Hematopoietic multipotent progenitor cell (in vitro differentiated cells): Measurements from ENCODE around the gene ZNF677. TPM values are rescaled to one million over a fixed set of nuclear protein-coding genes. Genes with fewer than 3 reads are reported as not detected.
A peak's percentile ranks its signal among the peaks of the same experiment; 100 is the strongest.
"Not testable (repeated sequence)": the region's sequence is repeated elsewhere in the genome, so short reads cannot be mapped to it uniquely, and the experiment has no call there.

Experiments
- DNase-seq, 3 donors: peaks; one replicate each; pipeline ENCODE4 v3.0.0-alpha.2; 2011 to 2015; ENCODE audit warnings: low read depth in 2 of 3, low spot score in 2 of 3
- total RNA-seq: library from RNA; depleted of rRNA; stranded (reverse); fragments of >200 nt; gene quantifications from one replicate; pipeline ENCODE4 v1.2.3, GENCODE V29; 2012

ZNF677 gene
- 11.3 TPM for total RNA-seq

DNA sequence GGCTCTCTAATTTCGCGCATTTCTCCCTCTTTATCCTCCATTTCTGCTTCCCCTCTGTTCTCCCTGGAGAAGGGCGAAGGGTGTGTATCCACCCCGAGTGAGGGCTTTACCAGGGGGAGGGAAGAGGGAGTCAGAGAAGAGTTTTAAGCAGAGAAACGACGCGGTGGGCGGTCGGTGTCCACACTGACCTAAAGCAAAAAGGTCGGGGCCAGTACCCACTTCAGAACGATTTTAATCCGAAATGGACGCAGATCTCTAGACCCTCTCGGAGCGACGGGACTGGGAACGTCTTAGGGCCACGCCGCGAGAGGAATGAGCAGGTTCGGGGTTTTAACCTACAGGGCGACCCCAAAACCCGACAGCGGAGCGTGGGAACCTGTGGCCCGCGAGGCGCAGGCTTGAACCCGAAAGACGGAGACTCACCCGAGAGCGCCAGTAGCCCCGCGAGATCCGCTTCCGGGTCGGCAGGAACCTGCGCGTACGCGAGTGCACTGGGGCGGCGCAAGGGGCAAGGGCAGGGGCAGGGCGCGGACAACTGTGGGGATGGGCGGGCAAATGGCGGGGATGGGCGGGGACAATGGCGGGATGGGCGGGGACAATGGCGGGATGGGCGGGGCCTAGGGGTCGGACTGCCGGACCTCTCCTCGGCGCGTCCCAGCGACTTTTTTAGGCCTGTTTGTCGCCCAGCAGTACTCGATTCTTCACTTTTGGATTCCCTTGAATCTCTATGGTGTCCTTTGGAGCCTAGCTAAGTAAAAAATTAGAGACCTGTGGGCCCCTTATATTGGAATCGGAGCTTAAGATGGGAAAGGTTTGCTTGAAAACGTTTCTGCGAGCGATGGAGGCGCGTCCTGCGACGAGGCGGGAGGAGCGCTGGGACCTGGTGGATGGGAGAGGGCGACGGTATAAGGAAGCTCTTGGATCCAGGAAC, at the start of gene ZNF677:
Gene ZNF677, minus strand, starts transcription at position 463 of the 931 bp plus-strand sequence. CDS start 3,323 bp downstream, outside the sequence.
- DNase-seq, result peak; percentile 42 to 94 (median 94)

DNA sequence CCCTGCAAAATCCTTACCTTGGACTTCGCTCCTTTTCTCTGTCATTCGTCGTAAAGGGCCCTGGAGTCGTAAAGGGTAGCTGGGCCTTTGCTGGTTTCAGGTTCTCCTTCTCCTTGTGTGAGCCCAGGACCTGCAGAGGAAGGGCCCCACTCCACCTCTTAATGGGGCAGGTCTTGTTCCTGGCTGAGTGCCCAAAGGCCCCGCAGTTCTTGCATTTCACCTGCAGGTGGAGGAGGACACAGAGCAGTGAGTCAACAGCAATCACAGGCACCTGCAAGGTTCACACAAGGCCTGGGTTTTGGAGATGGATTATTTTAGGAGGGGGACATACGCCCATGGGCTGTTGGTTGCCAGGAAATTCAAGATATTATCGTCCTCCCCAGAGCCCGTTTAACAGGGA, 46.7 kb upstream of the ZNF677 start:
- DNase-seq, result not testable (repeated sequence)

DNA sequence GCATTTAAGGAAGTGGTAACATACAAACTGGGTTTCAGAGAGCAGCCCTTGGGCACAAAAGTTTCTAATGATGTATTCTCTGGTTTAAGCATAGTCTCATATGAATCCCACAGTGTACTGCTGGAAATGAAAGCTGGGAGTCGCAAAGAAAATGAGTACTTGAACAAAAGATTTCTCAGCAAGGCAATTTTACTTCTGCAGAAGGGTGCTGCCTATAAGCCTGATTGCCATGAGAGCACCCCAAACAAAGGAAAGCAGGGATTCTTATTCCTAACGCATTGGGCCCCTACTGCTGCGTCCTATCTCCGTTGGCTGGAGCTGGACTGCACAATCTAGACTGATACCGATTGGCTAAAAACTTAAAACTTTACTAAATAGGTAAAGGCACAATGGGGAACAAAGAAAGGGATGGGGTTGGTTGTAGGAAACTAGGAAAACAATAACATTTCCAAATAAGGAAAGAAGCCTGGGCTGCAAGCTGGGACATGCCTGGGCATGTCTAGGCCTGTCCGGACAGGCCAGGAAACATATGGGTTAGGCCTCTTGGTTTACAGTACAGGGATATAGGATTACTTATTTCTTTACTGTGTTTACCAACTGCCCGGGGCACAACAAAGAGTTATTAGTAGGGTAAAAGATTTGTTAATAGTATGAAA, 40.2 kb upstream of the ZNF677 start:
- DNase-seq, result no peak

DNA sequence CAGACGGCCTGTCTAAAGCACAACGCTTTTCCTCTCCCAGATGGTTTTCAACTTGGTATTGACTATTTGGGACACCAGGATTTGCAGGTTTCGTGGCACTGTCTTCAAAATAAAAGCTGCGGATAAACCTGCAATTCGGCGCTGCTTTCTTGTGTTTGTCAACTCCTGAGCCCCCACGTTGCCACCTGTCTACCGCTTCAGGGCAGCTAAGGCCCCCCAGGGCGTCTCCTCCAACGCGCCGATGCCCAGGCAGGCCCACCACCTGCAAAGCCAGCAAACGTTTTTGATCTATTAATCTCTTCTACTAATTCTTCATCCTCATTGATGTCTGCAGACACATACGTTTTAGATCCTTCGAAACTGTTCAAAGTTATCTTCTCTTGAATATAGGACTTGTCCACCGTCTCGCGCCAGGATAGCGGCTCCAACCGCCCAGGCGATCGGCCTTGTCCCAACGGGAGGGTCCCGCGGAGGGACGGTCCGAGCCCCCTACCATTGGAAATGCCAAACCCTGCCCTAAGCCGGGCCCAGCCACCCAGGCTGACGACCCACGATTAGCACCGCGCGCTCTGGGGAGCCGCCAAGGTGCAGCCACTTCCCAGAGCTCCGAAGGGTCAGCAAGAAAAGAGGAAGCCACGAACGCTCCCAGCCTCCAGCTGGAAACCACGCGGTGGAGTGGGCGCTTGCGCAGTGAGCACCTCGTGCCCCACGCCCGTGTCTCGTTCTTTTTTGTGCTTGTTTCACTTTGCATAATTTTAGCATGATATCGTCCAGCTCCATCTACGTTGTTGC, 36.3 kb upstream of the ZNF677 start:
- no peak for DNase-seq

DNA sequence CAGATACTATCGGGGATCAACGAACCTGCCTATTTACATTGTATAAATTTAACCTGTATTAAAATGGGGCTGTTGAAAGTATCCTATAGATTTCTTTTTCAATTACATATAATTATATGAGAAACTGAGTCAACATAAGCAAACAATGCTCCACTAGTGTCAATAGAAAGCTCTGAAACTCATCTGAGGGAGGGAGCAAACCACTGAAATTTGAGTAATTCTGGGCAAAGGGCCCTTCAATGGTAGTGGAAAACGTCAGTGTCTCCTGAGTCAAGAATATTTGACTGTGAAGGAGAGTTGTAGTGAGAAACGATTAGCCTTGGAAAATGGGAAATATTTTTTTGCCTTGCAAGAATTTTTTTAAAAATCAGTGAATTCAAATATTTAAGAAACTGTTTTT, 30.4 kb upstream of the ZNF677 start:
- DNase-seq, result no peak

DNA sequence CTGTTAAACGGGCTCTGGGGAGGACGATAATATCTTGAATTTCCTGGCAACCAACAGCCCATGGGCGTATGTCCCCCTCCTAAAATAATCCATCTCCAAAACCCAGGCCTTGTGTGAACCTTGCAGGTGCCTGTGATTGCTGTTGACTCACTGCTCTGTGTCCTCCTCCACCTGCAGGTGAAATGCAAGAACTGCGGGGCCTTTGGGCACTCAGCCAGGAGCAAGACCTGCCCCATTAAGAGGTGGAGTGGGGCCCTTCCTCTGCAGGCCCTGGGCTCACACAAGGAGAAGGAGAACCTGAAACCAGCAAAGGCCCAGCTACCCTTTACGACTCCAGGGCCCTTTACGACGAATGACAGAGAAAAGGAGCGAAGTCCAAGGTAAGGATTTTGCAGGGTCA, 27.3 kb upstream of the ZNF677 start:
- peak in 1 of 3 donors; percentile 8 for DNase-seq

DNA sequence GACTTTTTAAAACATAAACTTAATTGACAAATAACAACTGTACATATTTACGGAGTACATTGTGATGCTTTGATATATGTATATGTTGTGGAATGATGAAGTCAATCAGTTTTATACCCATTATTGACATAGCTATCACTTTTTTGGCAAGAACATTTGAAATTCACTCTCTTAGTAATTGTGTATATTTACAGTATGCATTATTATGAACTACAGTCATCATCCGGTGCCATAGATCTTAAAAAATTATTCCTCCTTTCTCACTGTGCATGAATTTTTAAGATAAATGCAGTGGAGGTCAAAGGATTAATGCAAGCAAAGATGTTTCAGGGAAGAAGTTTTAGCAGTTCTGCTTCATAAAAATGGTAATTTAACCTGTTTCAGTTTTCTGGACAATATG, 20.8 kb upstream of the ZNF677 start:
- DNase-seq, result no peak

DNA sequence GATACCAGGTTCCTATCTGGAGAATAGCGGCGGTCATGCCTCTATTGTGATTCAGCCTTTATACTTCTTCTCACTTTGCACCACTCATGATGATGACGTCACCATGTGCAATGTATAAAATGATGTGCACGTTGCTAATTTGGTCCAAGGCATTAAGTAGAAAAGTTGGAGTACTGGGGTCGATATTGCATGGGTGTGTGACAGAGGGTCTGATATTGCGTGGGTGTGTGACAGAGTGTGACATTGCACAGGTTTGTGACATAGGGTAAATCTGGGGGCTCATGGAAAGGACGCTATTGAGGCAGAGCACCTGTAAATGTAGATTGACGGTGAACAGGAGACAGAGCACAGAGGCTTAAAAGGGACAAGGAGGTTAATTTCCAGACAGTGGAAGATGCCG, 17.4 kb upstream of the ZNF677 start:
- no peak for DNase-seq

DNA sequence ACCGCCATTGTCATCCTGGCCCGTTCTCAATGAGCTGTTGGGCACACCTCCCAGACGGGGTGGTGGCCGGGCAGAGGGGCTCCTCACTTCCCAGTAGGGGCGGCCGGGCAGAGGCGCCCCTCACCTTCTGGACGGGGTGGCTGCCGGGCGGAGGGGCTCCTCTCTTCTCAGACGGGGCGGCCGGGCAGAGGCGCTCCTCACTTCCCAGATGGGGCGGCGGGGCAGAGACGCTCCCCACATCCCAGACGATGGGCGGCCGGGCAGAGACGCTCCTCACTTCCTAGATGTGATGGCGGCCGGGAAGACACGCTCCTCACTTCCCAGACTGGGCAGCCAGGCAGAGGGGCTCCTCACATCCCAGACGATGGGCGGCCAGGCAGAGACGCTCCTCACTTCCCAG, 15.2 kb upstream of the ZNF677 start:
- DNase-seq, result not testable (repeated sequence)

DNA sequence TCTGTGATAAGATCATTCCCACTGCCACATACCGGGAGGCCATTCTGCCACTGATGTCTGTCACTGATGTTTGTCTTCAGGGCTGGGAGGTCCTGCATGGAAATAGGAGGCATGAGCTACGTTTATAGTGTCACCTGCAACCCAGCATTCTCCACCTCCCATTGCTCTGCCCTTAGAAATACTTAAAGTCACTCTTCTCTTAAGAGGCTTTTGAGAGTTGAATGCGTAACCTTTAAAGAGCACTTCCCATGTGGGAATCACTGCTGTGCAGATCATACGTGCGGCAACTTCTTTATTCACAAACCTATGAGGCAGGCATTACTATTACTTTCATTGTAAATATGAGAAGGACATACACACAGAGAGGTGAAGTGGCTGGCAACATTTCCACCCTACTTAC, 12.9 kb upstream of the ZNF677 start, which contains the start of gene VN1R4:
Gene VN1R4, minus strand, starts transcription at position 101 of the 400 bp plus-strand sequence. Its CDS starts 58 bp downstream, at position 43.
- DNase-seq, result not testable (repeated sequence)

DNA sequence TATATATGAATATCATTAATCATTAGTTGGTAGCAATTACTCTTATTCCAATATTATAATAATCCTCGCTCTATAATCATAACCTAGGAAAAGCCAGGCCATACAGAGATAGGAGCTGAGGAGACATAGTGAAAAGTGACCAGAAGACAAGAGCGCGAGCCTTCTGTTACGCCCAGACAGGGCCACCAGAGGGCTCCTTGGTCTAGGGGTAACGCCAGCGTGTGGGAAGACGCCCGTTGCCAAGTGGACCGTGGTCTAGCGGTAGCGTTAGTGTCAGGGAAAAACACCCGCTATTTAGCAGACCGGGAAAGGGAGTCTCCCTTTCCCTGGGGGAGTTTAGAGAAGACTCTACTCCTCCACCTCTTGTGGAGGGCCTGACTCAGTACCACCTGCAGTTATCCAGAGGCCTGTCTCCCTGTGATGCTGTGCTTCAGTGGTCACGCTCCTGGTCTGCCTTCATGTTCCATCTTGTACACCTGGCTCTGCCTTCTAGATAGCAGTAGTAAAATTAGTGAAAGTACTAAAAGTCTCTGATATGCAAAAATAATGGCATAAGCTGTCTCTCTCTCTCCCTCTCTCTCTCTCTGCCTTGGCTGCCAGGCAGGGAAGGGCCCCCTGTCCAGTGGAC, 3.2 kb upstream of the ZNF677 start, which contains the start of gene VN1R2:
Gene VN1R2, plus strand, starts transcription at position 578 of the 628 bp plus-strand sequence. CDS start 84 bp downstream, outside the sequence.
- DNase-seq, result not testable (repeated sequence)

DNA sequence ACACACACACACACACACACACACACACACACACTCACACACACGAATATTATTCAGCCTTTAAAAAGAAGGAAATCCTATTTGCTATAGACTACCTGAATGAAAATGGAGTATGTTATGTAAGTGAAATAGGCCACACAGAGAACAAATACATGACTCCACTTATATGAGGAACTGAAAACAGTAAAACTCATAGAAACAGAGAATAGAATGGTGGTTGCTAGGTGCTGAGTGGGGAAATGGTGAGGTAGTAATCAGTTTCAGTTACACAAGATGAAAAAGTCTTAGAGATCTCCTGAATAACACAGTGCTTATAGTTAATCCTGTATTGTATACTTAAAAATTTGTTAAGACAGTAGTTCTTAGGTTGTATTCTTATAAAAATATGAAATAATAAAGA, 8.2 kb downstream of the ZNF677 start:
- DNase-seq, result no peak

DNA sequence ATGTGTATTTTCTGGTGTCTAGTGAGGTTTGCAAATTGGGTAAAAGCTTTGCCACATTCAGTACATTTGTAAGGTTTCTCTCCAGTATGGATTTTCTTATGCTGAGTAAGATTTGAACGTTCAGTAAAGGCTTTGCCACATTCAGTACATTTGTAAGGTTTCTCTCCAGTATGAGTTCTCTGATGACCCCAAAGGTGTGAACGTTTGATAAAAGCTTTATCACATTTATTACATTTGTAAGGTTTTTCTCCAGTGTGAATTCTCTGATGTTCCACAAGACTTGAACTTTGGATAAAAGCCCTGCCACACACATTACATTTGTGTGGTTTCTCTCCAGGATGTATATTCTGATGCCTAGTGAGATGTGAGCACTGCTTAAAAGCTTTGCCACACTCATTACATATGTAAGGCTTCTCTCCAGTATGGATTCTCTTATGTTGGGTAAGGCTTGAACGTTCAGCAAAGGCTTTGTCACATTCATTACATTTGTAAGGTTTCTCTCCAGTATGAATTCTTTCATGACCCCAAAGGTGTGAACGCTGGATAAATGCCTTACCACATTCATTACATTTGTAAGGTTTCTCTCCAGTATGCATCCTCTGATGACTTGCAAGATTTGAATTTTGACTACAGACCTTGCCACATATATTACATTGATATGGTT, 17.4 kb downstream of the ZNF677 start:
- no peak for DNase-seq

DNA sequence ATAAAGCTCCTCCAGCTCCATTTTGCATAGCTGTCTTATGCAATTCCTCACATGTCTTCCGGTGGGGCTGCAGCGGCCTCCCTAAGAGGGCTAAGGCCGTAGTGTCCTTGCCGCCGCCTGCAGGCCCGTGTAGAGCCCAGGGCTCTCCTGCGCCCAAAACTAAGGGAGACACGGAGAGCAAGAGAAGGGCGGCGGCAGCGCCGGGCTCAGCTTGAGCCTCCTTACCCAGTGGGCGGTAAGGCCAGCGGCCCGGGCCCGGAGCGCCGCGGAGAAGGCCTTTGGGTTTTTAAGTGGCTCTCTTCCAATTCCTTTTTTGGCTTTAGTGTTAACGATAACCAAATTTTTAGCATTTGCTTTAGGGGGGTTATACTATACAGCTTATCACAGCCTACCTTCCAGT, 30.1 kb downstream of the ZNF677 start:
- no peak for DNase-seq

DNA sequence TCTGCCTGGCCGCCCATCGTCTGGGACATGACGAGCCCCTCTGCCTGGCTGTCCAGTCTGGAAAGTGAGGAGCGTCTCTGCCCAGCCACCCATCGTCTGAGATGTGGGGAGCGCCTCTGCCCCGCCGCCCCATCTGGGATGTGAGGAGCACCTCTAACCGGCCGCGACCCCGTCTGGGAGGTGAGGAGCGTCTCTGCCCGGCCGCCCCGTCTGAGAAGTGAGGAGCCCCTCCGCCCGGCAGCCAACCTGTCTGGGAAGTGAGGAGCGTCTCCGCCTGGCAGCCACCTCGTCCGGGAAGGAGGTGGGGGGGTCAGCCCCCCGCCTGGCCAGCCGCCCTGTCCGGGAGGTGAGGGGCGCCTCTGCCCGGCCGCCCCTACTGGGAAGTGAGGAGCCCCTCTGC, 32.0 kb downstream of the ZNF677 start:
- not testable (repeated sequence) for DNase-seq

DNA sequence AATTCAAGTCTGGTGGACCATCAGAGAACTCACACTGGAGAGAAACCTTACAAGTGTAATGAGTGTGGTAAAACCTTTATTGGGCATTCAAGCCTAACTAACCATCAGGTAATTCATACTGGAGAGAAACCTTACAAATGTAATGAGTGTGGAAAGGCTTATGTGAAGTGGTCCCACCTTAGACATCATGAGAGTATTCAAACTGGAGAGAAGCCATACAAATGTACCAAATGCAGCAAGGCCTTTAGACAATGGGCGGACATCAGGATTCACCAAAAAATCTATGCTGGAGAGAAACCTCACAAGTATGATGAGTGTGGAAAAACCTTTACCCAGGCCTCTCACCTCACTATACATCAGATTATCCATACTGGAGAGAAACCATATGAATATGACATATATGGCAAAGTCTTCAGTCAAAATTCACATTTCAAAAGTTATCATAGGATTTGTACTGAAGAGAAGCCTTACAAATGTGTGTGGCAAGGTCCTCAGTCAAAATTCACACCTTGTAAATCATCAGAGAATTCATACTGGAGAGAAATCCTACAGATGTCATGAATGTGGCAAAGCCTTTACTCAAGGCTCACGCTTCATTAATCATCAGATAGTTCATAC, 41.9 kb downstream of the ZNF677 start:
- no peak for DNase-seq

DNA sequence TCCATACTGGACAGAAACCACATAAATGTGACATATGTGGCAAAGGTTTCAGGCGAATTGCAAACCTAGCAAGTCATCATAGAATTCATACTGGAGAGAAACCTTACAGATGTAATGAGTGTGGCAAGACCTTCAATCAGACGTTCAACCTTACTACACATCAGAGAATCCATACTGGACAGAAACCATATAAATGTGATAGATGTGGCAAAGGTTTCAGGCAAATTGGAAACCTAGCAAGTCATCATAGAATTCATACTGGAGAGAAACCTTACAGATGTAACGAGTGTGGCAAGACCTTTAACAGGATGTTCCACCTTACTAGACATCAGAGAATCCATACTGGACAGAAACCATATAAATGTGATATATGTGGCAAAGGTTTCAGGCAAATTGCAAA, 43.1 kb downstream of the ZNF677 start:
- not testable (repeated sequence) for DNase-seq

DNA sequence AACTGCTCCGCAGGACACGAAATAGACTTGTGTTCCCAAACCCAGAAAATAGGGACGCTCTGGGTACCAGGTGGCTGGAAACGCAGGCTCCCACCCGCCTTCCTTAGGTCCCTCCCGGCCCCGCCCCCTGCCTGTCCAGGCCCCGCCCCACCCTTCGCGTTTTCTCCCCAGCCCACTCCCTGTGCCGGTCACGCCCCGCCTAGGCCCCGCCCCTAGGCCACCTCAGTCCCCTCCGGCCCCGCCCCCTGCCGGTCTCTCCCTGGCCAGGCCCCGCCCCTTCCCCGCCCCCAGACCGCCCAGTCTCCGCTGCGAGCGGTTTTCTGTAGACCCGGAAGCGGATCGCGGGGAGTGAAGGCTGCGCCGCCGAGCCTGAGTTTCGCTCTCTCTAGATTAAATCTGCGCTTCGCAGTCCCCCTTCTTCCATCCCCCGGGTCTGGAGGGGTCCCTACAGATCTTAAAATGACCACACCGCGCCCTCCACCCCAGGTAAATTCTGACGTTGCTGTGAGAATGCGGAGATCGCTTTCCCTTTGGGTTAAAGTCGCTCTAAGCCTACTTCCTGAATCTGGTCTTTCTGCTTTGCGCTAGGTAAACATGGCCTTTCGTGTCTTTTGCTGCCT, 57.8 kb downstream of the ZNF677 start:
- DNase-seq, result peak; percentile 74 to 97 (median 96)
